ENCODE data around the gene ATG3. TPM values are rescaled to one million over a fixed set of nuclear protein-coding genes. Genes with fewer than 3 reads are reported as not detected.

ATG3 gene
- total RNA-seq, 1 experiment from 2014 or later = 60.1 TPM

- H3K27ac Mint-ChIP-seq = no peak overlapping the region
- ATAC-seq (no peak), DNase-seq (ENCODE audit: low spot score) (no peak)
- H3K36me3 Mint-ChIP-seq = no peaks in the 10 kb centered on the region
- peaks cover 12% of the 10 kb centered on the region for H3K4me1 Mint-ChIP-seq
- CTCF ChIA-PET = no interaction called here
- no peaks in the 10 kb centered on the region for H3K9me3 Mint-ChIP-seq
- H3K27me3 Mint-ChIP-seq (ENCODE audit: low read depth) = no peaks in the 10 kb centered on the region
- TF ChIP-seq ZNF416 (CRISPR knock-in tag; IDR thresholded peaks at IDR 0.05) = no peak
- no peak for TF ChIP-seq FOXP4 (CRISPR knock-in tag; IDR thresholded peaks at IDR 0.05)
- TF ChIP-seq NR2C2 (CRISPR knock-in tag; IDR thresholded peaks at IDR 0.05) = no peak
- TF ChIP-seq CDX4 (CRISPR knock-in tag; IDR thresholded peaks at IDR 0.05; ENCODE audit: borderline replicate concordance) = no peak
- TF ChIP-seq ERG (CRISPR knock-in tag; IDR thresholded peaks at IDR 0.05) = no peak
- TF ChIP-seq JUN (CRISPR knock-in tag; IDR thresholded peaks at IDR 0.05) = no peak
- TF ChIP-seq ZNF532 (CRISPR knock-in tag; IDR thresholded peaks at IDR 0.05; ENCODE audit: borderline replicate concordance) = no peak
- TF ChIP-seq ZNF671 (CRISPR knock-in tag; IDR thresholded peaks at IDR 0.05) = no peak
- TF ChIP-seq E2F1 (CRISPR knock-in tag; IDR thresholded peaks at IDR 0.05) = no peak
- no peak for TF ChIP-seq FOXP1 (CRISPR knock-in tag; IDR thresholded peaks at IDR 0.05; ENCODE audit: borderline replicate concordance)
- no peak for TF ChIP-seq ZNF512 (CRISPR knock-in tag; IDR thresholded peaks at IDR 0.05; ENCODE audit: borderline replicate concordance)
- no peak for TF ChIP-seq ELF4 (CRISPR knock-in tag; IDR thresholded peaks at IDR 0.05; ENCODE audit: low read depth)
- no peak for TF ChIP-seq FOXK1 (CRISPR knock-in tag; IDR thresholded peaks at IDR 0.05)
- no peak for TF ChIP-seq PRDM15 (CRISPR knock-in tag; IDR thresholded peaks at IDR 0.05)
- no peak for TF ChIP-seq ZMAT4 (CRISPR knock-in tag; IDR thresholded peaks at IDR 0.05)
- no peak for TF ChIP-seq TP53 (CRISPR knock-in tag; IDR thresholded peaks at IDR 0.05)
- TF ChIP-seq OVOL2 (CRISPR knock-in tag; IDR thresholded peaks at IDR 0.05; ENCODE audit: borderline replicate concordance) = no peak
- no peak for TF ChIP-seq JAZF1 (CRISPR knock-in tag; IDR thresholded peaks at IDR 0.05)
- TF ChIP-seq ZNF121 (CRISPR knock-in tag; IDR thresholded peaks at IDR 0.05) = no peak
- POLR2A ChIA-PET = no interaction called here
- no peak overlapping the region for H3K4me3 Mint-ChIP-seq
These were observed 33.1 kb upstream of the ATG3 start for GRCh38 chr3:112594856-112595255.
